Activated CD4-positive, alpha-beta T cell treated with anti-CD3 and anti-CD28 coated beads for 4 hours (primary cell): ENCODE results near the gene TPCN2.

Source experiments
- DNase-seq, 2 donors: peaks; one replicate each; pipeline ENCODE4 v3.0.0-alpha.2; 2020

Gene TPCN2

DNA sequence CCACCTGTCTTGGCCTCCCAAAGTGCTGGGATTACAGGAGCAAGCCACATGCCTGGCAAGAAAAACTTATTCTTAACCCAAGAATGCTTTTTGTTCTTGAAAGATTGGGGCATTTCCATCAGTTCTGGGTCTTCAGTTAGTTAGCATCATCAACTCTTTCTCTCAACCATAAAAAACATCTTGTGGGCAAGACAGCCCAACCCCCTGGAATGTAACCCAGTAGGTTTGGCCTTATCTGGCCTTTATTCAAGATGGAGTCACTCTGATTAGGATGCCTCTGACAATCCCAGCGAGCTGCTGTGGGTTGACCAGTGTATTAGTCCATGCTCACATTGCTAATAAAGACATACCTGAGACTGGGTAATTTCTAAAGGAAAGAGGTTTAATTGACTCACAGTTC is 9.2 kb upstream of the TPCN2 start:
- no peak for DNase-seq

DNA sequence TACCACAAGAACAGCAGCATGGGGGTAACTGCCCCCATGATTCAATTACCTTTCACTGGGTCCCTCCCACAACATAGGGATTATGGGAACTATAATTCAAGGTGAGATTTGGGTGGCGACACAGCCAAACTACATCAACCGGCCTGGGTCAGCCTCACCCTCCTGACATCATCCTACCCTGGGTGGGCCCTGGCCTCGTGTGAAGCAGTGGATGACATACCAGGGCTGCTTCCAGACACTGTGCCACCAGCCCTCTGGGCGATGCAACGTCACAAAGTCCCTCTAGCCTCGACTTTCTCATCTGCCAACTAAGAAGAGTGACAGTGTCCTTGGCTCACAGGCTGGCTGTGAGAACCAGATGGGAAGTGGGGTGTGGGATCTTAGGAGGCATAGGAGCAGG is 8.7 kb upstream of the TPCN2 start:
- no peak for DNase-seq

GRCh38 chr11:69040581-69041260 is 8.0 kb upstream of the TPCN2 start:
- no peak for DNase-seq

GRCh38 chr11:69041516-69041915 is 7.2 kb upstream of the TPCN2 start:
- DNase-seq = no peak

DNA sequence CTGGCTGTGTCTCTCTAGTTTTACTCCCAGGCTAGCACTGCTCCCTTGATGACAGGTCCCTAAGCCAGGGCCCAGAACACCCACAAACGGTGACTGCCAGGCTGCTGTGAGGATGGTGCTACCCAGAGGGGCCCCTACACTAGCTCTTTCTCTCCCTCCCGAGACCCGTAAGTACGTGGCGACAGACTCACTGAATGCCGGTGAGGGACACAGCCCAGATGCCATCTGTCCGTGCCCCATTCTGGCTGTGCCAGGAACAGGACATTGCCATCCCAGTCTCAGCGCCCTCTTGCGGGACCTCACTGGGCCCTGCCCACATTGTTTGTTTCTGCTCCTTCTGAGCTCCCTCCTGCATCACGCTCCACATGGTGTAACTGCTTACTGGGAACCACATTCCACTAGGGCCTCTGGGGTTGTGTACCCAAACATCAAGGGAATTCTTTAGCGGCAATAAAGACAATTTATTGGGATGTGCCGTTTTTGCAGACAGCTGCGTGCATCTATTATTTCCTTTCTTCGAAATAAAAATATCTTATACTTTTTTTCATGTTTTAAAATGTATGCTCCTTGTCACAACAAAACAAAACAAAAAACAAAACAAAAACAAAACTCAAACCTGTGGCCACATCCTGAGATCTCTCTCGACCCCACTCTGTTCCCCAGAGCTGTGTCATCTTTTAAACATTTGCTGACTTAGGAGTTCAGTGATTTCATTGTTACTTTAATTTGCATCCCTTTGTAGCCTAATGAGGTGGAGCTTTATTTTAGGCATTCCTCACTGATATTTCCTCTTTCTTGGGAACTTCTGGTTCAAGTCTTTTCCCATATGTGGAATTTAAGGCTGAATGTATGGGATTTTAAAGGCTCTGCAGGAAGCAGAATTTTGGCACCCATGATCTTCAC is 4.4 kb upstream of the TPCN2 start:
- DNase-seq = no peak

DNA sequence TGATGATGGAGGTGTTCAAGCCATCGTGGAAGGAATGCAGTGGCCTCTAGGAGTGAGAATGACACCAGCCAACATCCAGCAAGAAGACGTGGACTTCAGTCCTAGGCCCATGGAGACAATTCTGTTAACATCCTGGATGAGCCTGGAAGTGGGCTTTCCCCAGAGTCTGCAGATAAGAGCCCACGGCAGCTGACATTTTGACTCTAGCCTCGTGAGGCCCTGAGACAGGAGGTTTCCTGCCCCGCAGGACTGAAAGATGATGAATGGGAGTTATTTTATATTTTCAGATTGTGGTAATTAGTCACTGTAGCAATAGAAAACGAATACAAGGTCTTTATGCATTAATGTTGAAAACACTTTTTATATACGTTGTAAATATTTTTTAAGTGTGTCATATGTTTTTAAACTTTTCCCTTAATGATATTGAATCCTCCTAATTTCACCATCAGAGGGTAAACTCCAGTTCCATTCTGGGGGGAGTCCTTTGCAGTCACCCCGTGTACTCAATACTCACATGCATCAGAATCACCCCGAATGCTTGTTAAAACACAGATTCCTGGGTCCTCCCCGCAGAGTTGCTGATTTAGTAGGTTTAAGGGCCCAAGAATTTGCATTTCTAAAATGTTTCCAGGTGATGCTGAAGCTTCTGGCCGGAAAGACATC is 570 bp upstream of the TPCN2 start:
- DNase-seq = no peak

DNA sequence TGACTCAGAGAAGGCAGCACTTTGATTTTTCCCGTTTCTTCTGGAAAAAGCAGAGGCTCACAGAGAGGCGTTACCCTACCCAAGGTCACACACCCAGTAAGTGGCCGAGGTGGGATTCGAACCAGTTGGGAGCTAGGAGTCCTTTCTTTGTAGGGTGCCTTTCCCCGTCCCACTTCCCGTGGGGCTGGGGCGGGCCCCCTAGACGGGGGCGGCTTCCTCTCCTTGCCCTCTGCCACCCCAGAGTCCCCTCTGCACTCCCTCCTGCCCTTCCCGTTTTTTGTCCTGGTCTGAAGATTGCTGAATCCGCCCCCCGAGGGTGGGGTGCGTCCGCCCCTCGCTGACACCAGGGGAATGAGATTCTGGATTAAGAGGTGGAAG is 747 bp downstream of the TPCN2 start:
- DNase-seq = no peak

DNA sequence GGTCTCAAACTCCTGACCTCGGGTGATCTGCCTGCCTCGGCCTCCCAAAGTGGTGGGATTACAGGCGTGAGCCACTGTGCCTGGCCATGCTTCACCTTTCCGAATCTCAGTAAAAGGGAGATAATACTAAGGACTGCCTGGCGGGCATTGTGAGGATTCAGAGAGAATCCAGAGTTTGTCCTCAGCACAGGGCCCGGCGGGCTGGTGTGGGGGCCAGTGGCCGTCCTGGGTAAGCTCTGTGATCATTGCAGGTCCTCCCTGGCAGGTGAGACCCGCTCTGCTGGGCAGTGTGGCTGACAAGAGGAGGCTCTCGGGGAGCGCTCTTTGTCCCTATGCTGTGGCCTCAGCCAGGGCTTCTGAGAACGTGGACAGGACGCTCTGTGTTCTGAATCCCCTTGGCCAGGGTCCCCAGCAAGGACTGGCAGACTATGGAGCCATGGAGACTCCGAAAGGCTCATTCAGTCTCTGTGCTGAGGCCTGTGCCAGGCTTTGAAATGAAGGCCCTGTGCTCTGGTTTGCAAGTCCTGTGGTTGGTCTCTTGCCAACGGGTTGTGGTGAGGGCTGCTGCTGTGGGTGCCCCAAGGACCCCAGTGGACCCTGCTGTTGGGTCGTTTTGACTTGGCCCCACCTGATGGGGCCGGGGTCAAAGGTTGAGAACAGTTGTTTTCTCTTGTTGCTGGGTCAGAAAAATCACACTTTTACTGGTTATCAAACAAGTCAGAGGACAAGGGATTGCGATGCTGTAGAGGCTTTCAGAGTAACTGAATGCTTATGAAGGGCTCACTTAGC is 2.1 kb downstream of the TPCN2 start:
- no peak for DNase-seq

DNA sequence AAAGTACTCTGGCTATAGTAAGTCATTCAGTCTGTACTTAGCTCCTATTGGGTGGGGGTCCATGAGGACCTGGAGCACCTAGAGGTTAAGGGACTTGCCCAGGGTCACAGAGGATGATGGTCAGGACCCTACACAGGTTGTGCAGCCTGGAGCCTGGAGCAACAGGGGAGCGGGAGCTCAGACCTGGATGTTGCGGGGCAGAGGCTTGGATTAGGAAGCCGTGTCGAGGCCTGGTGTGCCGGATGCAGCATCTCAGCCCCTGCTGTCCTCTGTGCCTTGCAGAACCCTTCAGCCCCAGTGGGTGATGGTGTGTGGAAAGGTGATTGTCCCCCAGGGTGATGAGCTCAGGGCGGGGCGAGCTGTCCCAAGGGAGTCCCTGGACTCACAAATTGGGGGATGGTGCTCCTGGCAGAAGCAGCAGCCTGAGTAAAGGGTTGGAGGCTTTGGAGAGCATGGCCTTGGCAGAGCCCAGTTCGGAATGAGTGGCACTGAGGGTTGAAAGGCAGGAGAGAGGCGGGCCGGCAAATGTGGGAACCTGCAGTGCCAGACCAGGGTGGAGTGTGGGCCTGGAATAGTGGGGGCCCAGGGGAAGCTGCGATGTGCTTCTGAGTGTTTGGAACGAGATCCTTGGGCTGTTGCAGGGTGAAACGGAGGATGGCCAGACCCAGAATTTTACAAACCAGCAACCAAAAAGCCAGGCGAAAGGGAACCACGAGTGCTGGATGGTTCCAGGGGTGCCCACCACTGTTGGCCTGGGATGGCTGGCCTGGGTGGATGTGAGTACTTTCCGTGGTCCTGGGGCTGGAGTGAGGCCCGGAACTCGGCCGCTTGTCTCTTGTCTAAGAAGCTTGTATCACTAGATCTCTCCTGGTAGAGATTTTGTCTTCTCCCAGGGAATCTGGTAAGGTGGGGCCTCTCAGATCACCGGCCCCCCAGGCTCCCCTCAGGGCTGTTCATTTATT is 2.9 kb downstream of the TPCN2 start:
- DNase-seq = no peak

- DNase-seq = no peak
Measured at GRCh38 chr11:69052343-69053168, 3.8 kb downstream of the TPCN2 start.

- DNase-seq = no peak
Measured at GRCh38 chr11:69053169-69053477, 4.4 kb downstream of the TPCN2 start.

DNA sequence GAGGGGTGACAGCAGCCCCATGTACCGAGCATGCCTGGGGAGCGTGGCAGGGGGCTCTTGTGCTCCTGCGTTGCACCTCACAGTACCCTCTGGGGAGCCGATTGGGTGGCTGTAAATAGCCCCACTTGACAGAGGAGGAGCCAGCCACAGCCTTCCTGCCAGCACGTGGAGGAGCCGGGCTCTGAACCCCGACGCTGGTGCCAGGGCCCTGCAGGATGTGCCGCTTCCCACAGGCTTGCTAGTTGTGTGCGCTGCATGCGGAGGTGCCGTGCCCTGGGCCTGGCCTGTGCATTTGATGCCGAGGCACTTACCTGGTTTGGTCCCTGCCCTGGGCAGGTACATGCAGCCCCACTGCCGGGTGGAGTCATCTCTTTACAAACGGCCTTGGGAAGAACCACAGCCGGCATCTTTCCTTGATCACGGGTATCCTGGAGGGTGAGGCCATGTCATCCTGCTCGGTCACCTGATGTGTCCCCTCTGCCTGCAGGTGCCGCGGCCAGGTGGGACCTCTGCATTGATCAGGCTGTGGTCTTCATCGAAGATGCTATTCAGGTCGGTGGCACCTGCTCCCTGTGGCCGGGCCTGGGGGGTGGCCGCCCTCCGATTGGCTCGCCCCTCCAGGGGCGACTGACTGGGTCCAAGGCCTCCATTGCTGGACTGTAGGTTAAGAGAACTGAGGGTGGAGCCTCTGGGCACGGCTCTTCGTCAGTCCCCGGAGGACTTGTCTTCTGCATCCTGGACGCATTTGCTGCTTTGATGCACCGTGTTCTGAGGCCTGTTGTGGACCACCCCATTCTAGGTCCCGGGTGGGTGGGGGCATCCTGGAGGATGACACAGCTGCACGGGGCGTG is 5.0 kb downstream of the TPCN2 start:
- no peak for DNase-seq

DNA sequence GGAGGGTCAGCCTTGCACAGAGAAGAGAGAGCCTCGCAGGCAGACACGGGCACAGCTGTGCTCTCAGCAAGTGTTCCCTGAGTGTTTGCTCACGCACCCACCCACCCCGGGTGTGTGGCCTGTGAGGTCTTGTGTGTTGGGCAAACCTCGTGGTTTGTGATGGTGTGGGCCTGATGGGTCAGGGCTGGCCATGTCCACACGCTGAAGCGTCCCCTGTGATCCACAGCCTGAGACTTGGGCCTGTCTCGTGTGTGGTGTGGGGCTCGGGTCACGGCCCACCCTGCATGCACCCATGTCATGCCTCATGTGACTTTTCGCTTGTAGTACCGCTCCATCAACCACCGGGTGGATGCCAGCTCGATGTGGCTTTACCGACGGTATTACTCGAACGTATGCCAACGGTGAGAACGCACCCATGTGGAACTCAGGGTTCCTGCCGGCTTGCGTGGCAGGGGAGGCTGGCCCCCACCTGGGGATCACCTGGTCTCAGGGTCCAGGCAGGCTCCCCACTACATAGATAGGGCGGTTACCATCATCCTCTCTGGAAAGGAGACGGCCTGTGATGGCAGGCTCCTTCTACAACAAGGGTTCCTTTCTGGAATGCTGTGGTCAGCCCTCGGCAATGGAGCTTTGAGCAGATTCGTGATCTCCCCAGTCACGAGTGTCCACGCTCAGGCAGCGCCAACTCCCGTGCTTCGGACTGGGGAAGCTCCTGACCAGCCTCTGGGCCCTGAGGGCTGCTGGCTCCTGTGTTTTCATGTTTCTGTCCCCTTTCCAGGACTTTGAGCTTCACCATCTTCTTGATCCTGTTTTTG is 5.9 kb downstream of the TPCN2 start:
- no peak for DNase-seq

GRCh38 chr11:69055212-69055586 is 6.5 kb downstream of the TPCN2 start:
- DNase-seq = no peak

DNA sequence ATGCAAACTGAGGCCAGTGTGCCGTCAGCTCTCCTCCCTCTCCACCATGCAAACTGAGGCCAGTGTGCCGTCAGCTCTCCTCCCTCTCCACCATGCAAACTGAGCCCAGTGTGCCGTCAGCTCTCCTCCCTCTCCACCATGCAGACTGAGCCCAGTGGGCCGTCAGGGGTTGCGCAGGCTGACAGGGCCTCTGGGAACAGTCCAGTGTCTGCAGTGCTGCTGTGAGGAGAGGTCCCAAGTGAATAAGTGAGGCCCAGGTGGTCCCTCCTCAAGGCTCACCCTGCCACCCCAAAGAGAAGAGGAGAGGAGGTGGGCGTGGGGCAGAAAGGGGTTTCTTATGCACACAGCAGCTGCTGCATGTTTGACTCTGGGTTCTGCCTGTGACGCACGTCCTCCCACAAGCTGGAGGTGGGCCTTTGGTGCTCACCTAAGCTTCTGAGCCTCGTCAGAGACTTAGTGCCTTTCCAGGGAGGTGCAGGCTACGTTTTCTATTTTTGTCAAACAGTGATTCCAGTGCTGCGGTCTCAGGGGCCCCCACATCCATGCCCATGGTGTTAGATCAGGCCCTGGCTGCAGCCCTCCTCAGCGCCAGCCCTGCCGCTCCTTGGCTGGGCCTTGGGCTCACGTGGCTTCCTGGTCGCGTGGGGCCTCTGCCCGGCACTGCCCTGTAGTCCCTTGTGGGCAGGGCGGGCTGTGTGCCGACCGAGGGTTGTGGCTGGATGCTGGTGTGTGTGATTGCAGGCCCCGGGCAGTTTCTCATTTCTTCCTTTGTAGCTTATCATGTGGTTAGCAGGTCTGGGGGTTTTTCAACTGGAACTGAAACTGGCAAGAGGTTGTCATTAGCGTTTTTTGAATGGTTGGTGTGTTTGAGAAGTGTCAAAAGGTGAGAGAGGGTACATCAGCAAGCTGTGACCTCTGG is 7.1 kb downstream of the TPCN2 start:
- DNase-seq = no peak

GRCh38 chr11:69057236-69057635 is 8.5 kb downstream of the TPCN2 start:
- DNase-seq = no peak

GRCh38 chr11:69057801-69058200 is 9.1 kb downstream of the TPCN2 start:
- DNase-seq = no peak
